GM12865 (cell line): ENCODE measurements around the gene DPH6.

Experiments used
- DNase-seq: peaks from one replicate; pipeline ENCODE4 v3.0.0; 2010; ENCODE audit warnings: low read depth
- H3K4me3 ChIP-seq: 2 replicates; pipeline ENCODE4 v1.5.1; 2011; ENCODE audit warnings: mild to moderate bottlenecking, low read depth, low read length, control low read depth
- CTCF ChIP-seq: IDR thresholded peaks from 2 replicates; pipeline ENCODE4 v1.5.1; 2011; ENCODE audit warnings: low read length, control low read depth, low read depth, inconsistent platforms; ENCODE audit not compliant: insufficient read depth; ENCODE audit errors: missing control alignments

DPH6 gene

GRCh38 chr15:35491173-35491572 is 54.8 kb downstream of the DPH6 start:
- TF ChIP-seq CTCF, result no peak
- DNase-seq, result no peak
- no peak overlapping the region for H3K4me3 ChIP-seq

- no peak for DNase-seq
- H3K4me3 ChIP-seq, result no peak overlapping the region
- no peak for TF ChIP-seq CTCF
Observed at GRCh38 chr15:35490511-35490910, 55.5 kb downstream of the DPH6 start.

- no peak for TF ChIP-seq CTCF
- DNase-seq, result no peak
- no peak overlapping the region for H3K4me3 ChIP-seq
Observed at GRCh38 chr15:35487417-35487816, 58.5 kb downstream of the DPH6 start.

- no peak for TF ChIP-seq CTCF
- no peak overlapping the region for H3K4me3 ChIP-seq
- DNase-seq, result no peak
Observed at GRCh38 chr15:35486296-35486695, 59.7 kb downstream of the DPH6 start.

- no peak overlapping the region for H3K4me3 ChIP-seq
- no peak for DNase-seq
- TF ChIP-seq CTCF, result no peak
Observed at GRCh38 chr15:35485411-35485810, 60.6 kb downstream of the DPH6 start.

- no peak for TF ChIP-seq CTCF
- H3K4me3 ChIP-seq, result no peak overlapping the region
- DNase-seq, result no peak
Observed at GRCh38 chr15:35484231-35484945, 61.6 kb downstream of the DPH6 start.

- H3K4me3 ChIP-seq, result no peak overlapping the region
- DNase-seq, result no peak
- TF ChIP-seq CTCF, result no peak
Observed at GRCh38 chr15:35481992-35482391, 64.0 kb downstream of the DPH6 start.
